RWPE2 (cell line): ENCODE results near the gene DDX52.
A peak's percentile ranks its signal among the peaks of the same experiment; 100 is the strongest.

Experiments
- ATAC-seq: fragments of 200-7000 bp; cut with Tn5 transposase; 3 replicates; pipeline ENCODE4 v1.9.1; 2021; ENCODE audit warnings: low read depth
- DNase-seq: peaks from one replicate; pipeline ENCODE4 v3.0.0-alpha.2; 2020; ENCODE audit warnings: low spot score
- H3K27ac ChIP-seq: fragments of 450-650 bp; 2 replicates; pipeline ENCODE4 v1.5.1; 2017; ENCODE audit warnings: mild to moderate bottlenecking; ENCODE audit not compliant: poor library complexity, severe bottlenecking
- H3K27me3 ChIP-seq: fragments of 250-450 bp; sonication (Bioruptor Pico); 2 replicates; pipeline ENCODE4 v1.5.1; 2021; ENCODE audit warnings: mild to moderate bottlenecking, moderate library complexity; ENCODE audit not compliant: insufficient read depth, poor library complexity, severe bottlenecking
- H3K36me3 ChIP-seq: fragments of 250-450 bp; sonication (Bioruptor Pico); 2 replicates; pipeline ENCODE4 v1.5.1; 2020; ENCODE audit warnings: low read depth, mild to moderate bottlenecking, moderate library complexity
- H3K4me1 ChIP-seq: fragments of 250-450 bp; sonication (Bioruptor Pico); 2 replicates; pipeline ENCODE4 v1.5.1; 2021; ENCODE audit warnings: mild to moderate bottlenecking, moderate library complexity; ENCODE audit not compliant: insufficient read depth, poor library complexity, severe bottlenecking
- H3K4me3 ChIP-seq: fragments of 250-450 bp; sonication (Bioruptor Pico); 2 replicates; pipeline ENCODE4 v1.5.1; 2021; ENCODE audit warnings: mild to moderate bottlenecking, moderate library complexity; ENCODE audit not compliant: severe bottlenecking
- H3K9me3 ChIP-seq: fragments of 250-450 bp; sonication (Bioruptor Pico); 2 replicates; pipeline ENCODE4 v1.5.1; 2021; ENCODE audit warnings: mild to moderate bottlenecking, moderate library complexity; ENCODE audit not compliant: severe bottlenecking
- TF ChIP-seq, protein P1 (sequence below): fragments of 450-650 bp; IDR thresholded peaks from one replicate; pipeline ENCODE4 v1.5.1; 2017; ENCODE audit warnings: mild to moderate bottlenecking, moderate library complexity; ENCODE audit not compliant: poor library complexity, severe bottlenecking

The DDX52 gene

DNA sequence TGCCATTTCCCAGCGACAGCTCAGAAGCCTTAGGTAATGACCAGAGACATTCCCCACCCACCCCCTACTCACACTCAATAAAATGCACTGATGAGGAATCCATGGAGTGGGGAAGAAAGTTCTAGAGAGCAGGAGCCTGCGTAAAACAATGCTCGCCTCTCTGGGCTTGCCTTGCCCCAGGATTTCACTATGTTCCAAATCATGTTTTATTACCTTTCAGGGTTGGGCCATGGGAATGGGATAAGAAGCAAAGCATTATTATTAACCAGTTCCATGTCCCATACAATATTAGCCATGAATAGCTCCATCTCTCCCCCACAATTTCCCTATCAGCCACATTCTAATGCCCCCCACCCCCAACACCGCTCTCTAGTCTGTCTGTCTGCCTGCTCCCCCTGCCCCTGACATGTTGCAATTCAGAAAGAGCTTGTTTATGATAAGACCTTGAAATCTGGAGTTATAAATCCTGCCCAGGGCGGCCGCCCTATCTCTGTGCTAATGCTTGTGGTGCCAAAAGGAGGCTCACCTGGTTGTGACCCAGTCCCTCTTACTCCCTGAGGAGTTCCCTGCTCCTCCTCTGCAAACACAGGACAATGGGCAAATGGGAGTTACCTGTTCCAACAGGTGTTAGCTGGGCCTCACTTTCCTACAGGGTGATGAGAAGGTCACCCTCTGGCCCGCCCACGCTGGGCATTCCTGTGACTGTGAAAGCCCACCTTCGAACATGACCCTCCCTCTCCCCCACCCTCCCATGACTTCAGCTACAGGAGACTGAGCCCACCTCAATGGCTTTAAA, 28.0 kb upstream of the DDX52 start:
- H3K27ac ChIP-seq: peak overlapping the region; percentile 79
- no peaks in the 10 kb centered on the region for H3K9me3 ChIP-seq
- no peak for DNase-seq
- ATAC-seq: no peak
- no peak overlapping the region for H3K4me3 ChIP-seq
- H3K36me3 ChIP-seq: no peaks in the 10 kb centered on the region
- peaks cover 23% of the 10 kb centered on the region for H3K4me1 ChIP-seq
- H3K27me3 ChIP-seq: no peaks in the 10 kb centered on the region
- TF ChIP-seq, protein P1, sequence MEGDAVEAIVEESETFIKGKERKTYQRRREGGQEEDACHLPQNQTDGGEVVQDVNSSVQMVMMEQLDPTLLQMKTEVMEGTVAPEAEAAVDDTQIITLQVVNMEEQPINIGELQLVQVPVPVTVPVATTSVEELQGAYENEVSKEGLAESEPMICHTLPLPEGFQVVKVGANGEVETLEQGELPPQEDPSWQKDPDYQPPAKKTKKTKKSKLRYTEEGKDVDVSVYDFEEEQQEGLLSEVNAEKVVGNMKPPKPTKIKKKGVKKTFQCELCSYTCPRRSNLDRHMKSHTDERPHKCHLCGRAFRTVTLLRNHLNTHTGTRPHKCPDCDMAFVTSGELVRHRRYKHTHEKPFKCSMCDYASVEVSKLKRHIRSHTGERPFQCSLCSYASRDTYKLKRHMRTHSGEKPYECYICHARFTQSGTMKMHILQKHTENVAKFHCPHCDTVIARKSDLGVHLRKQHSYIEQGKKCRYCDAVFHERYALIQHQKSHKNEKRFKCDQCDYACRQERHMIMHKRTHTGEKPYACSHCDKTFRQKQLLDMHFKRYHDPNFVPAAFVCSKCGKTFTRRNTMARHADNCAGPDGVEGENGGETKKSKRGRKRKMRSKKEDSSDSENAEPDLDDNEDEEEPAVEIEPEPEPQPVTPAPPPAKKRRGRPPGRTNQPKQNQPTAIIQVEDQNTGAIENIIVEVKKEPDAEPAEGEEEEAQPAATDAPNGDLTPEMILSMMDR: no peak

DNA sequence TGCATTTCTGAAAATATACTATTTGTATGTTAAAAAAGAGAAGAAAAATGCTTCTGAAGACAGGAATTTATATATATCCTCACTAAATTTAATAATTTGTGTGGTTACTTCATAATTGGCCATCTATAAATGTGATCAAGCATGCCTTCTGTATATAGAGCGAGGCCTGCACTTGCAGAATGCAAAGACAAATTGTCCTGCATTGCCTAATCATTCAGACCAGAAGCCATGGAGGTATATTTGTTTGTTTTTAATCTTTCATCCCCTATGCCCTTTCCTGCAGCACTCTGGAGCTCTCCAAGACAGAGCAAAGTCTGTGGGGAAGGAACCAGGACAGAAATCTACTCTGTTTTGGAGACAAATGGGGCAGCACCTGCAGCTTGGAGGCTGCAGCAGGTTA, 23.8 kb upstream of the DDX52 start:
- no peaks in the 10 kb centered on the region for H3K36me3 ChIP-seq
- ATAC-seq (no peak), DNase-seq (no peak)
- peaks cover 15% of the 10 kb centered on the region for H3K4me1 ChIP-seq
- no peaks in the 10 kb centered on the region for H3K27me3 ChIP-seq
- H3K27ac ChIP-seq: no peak overlapping the region
- no peak overlapping the region for H3K4me3 ChIP-seq
- H3K9me3 ChIP-seq: no peaks in the 10 kb centered on the region
- TF ChIP-seq, protein P1: no peak

DNA sequence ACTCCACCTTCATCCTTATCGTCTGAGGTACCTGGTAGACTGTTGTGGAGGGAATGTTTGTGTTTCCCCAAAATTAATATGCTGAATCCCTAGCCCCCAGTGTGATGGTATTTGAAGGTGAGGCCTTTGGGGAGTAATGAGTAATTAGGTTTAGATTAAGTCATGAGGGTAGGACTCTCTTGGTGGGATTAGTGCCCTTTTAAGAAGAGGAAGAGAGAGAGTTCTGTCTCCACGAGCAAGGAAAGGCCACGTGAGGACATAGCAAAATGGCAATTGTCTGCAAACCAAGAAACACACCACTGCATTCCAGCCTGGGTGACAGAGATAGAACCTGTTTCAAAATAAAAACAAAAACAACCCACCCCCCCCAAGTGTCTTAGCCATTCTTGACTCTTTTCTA, 21.0 kb upstream of the DDX52 start:
- Histone ChIP-seq H3K9me3 (no peaks in the 10 kb centered on the region), H3K4me3 (no peak overlapping the region), H3K36me3 (no peaks in the 10 kb centered on the region), H3K27ac (no peak overlapping the region), H3K4me1 (no peaks in the 10 kb centered on the region), H3K27me3 (no peaks in the 10 kb centered on the region)
- TF ChIP-seq, protein P1: no peak
- ATAC-seq: no peak
- no peak for DNase-seq

DNA sequence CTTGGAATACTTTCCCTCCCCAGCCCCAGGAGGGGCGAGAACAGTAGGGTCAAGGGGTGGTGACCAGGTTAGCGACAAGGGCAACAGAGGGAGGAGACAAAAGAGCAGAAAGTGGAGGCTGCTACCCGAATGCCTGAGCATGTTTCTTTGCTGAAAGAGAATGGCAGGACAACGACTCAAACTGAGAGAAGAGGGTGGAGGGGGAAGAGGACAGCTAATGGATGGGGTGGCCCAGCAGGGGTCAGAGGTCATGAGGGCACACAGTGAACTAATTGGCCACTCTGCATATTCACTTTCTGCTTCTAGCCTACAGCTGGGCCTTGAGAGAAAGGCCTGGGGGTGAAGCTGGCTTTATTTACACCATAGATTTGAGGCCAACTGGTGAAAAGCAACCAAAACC, 19.1 kb upstream of the DDX52 start:
- H3K4me3 ChIP-seq: no peak overlapping the region
- TF ChIP-seq, protein P1: no peak
- no peaks in the 10 kb centered on the region for H3K27me3 ChIP-seq
- H3K9me3 ChIP-seq: no peaks in the 10 kb centered on the region
- no peak overlapping the region for H3K27ac ChIP-seq
- DNase-seq (no peak), ATAC-seq (no peak)
- no peaks in the 10 kb centered on the region for H3K4me1 ChIP-seq
- H3K36me3 ChIP-seq: no peaks in the 10 kb centered on the region

DNA sequence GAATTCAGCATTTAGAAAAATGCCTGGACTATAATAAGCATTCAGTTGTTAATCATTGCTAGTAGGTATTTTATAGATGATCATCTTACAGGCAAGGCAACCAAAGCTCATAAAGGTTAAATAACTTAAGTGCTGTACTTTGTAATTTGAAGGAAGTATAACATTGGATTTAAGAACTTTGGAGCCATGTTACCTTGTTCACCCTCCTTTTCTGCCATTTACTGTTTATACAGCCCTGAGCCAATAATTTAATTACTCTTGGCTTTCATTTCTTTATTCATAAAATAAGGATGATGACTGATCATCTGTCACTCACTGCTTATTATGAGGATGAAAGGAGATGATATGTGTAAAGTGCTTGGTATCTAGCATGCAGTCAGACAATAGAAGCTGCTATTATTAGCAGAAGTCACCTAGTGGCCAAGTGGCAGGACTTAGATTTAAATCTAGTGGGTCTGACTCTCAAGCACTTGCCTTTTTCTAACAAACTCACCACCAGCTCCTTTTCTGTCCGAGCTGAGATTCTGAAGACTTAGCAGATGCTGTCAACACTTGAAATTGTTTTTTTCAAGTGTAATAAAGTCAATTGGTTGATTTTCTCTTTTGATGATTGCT, 18.3 kb upstream of the DDX52 start:
- H3K27me3 ChIP-seq: no peaks in the 10 kb centered on the region
- no peak for DNase-seq
- TF ChIP-seq, protein P1: no peak
- H3K4me3 ChIP-seq: no peak overlapping the region
- no peaks in the 10 kb centered on the region for H3K9me3 ChIP-seq
- H3K27ac ChIP-seq: no peak overlapping the region
- no peaks in the 10 kb centered on the region for H3K4me1 ChIP-seq
- H3K36me3 ChIP-seq: no peaks in the 10 kb centered on the region
- ATAC-seq: no peak
